Stimulated activated CD4-positive, alpha-beta T cell treated with anti-CD3 and anti-CD28 coated beads, TNF-alpha, amount 100 ng/mL, for 24 hours (primary cell): ENCODE results near the gene OLFM2.

Experiments
- DNase-seq, 3 experiments: peaks; one replicate each; pipeline ENCODE4 v3.0.0-alpha.2; 2020; ENCODE audit warnings: low read depth in 3 of 3

The OLFM2 gene

DNA sequence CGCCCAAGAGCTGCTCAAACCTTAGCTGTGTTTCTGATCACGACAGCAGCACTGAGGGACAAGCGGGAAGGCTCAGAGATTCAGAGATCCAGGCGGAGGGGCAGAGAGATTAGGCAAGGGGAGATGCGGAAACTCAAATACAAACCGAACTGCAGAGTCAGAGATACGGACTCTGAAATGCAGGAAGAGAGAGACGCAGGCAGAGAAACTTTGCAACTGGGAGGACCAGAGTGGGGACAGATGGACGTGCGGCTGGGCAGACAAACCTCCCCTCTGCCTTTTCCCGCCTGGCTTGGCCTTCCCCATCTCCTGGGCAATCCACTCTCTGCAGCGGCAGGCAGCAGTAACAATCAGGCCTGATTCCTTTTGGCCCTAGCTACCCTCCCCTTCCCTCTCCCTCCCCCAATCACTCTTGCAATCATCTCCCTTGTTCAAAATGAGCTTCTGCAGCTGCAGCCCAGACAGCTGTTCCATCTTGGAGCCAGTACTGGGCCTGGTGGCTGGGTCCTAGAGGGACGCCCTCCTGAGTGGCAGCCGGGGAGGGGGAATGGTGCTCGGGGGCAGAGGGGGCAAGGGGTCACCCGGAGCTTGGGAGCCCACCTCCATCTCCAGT, 29.7 kb downstream of the OLFM2 start:
- DNase-seq, result no peak

DNA sequence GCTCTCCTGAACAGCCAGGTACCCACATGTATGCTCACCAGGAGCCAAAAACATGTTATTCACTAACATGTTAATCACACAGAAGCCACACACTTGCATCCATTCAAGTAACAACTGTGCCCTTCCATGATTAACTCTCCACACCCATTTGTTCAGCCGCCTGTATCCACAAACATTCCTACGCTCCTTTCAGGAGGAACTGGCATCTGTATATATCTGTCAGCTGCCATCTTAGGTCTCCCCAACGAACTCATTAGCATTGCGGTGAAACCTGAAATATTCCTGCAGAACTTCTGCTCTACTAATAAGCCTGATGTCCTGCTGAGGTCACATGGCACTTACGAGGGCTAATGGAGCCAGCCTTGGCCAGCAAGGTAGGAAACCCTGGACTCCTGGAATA, 33.0 kb downstream of the OLFM2 start:
- no peak for DNase-seq

DNA sequence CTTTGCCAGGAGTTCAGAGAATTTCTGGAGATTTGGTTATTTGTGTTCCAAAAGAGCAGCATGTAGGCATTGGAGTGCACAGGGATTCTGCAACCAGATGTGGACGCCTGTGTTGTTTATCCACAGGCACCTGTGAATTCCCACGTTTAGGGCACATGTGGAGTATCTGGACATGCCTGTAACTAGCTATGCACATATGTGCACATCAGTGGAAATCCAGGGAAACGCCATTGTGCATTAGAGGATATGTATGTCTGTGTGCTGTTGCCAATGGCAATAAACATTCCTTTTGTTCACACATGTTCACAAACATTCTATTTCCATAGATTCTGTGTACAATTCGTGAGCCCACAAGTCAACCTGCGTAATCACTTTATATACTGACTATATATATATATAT, 34.7 kb downstream of the OLFM2 start:
- no peak for DNase-seq

DNA sequence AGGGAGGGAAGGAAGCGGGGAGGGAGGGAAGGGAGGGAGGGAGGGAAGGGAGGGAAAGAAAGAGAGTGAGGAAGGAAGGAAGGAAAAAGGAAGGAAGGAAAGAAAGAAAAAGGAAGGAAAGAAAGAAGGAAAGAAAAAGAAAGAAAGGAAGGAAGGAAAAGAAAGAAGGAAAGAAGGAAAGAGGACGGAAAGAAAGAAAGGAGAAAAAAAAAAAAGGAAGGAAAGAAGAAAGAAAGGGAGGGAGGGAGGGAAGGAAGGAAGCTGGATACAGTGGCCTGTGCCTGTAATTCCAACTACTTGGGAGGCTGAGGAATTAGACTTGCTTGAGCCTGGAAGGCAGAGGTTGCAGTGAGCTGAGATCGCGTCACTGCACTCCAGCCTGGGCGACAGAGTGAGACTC, 35.3 kb downstream of the OLFM2 start:
- no peak for DNase-seq

DNA sequence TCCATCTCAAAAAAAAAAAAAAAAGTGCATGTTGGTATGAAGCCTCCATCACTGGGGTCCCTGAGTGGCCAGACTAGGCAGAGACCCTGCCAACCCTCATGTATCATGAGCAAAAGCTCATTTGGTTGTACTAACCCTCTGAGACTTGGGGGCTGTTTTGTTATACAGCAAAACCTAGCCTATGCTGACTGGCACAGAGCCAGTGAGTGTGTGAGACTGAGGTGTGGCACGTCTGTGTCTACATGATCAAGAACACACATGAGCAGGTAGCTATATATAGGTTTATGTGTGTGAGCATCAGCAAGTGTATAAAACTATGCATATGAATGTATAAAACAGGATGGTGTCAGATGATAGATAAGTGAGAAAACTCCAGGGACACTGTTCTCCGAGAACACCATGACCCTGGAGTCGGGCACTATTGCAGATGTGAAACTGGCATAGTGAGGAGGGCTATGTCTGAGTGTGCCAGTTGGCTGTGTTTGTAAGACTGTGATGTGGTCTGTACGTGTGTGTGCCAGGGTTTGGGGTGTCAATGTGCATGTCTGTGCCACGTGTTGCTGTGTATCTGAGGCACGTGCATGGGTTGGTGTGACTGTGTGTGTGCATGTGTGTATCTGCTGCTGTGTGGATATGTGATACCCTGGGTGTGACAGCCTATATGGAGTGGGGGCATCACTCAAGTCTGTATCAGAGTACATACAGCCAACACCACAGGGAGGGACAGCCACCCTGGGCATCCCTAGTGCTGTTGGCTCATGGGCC, 44.5 kb downstream of the OLFM2 start:
- DNase-seq, result no peak

DNA sequence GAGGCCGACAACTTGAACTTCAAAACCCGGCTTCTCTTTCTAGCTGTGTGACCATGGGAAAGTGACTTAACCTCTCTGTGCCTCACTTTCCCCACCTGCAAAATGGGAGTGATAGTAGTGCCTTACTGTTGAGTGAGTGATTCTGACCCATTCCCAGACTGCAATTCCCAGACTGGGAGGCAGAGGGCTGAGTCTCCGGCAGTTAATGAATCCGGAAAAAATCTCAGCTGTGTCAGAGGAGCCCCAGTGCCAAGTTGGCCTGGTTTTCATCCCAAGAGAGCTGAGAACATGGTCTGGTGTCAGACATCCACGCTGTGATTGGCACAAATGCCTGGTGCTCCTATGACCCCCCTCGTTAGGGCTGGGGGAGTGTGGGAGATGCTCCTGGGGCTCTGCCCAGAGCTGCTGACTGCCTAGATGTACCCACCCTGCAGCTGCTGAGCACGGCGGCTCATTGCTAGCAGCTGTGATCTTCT, 51.2 kb downstream of the OLFM2 start:
- no peak for DNase-seq

DNA sequence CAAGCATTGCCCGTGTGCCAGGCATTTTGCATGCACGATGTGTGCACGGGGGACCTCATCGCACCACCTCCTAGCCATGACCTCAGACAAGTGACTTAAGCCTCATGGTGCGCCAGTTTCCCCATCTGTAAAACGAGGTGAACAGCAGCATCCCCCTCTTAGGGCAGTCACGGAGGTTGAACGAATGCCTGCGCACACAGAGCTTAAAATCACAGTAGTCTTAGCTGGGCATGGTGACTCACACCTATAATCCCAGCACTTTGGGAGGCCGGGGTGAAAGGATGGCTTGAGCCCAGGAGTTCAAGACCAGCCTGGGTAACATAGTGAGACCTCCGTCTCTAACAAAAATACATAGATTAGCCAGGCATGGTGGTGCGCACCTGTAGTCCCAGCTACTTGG, 52.6 kb downstream of the OLFM2 start:
- no peak for DNase-seq

DNA sequence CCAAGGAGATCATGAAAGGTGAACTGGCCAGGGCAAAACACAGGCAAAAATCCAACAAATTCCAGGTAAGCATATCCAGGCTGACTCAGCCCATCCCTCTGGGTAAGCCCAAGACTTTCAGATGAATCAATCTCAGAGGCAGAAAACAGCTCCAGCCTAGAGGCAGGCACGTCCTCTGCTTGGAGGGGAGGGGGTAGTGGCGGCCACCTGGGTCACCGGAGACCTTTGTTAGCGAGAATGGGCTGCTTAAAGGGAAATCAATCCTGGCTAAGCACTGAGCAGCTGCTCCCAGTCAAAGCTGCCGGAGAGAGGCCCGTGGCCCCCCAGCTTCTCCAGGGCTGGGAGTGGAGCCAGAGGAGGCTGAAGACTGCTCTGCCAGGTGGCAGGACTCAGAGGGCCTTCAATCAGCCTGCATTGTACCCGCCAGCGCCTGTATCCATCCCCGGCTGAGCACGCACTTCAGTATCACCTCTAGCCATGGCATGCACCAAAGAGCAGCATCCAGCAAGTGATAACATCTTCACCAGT, 53.0 kb downstream of the OLFM2 start:
- no peak for DNase-seq

DNA sequence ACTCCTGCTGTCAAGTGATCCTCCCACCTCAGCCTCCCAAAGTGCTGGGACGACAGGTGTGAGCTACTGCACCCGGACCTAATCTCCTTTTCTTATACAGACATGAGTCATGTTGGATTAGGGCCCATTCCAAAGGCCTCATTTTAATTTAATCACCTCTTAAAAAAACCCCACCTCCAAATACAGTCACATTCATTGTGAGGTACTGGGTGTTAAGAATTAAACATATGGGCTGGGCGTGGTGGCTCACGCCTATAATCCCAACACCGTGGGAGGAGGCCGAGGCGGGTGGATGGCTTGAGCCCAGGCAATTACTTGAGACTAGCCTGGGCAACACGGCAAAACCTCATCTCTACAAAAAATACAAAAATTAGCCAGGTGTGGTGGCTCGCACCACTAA, 54.6 kb downstream of the OLFM2 start:
- no peak for DNase-seq

DNA sequence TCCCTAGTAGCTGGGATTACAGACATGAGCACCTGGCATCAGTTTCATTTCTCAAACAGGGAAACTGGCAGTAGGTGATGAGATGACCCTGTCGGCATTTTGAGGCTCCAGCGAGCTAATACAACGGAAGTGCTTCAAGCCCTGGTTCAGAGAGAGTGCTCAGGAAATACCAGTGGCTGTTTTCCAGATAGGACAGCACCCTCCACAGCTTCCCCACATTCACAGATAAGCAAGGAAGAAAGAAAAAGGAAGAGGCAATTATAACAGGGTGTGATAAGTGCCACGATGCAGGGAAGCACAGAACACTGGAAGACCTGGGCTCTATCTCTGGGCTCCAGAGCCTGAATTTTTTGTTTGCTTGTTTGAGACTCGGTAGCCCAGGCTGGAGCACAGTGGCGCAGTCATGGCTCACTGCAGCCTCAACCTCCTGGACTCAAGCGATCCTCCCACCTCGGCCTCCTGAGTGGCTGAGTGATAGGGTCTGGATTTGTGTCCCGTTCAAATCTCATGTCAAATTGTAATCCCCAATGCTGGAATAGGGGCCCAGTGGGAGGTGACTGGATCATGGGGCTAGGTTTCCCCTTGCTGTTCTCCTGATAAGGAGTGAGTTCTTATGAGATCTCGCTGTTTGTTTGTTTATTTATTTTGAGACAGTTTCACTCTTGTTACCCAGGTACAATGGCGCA, 57.7 kb downstream of the OLFM2 start:
- DNase-seq, result no peak

DNA sequence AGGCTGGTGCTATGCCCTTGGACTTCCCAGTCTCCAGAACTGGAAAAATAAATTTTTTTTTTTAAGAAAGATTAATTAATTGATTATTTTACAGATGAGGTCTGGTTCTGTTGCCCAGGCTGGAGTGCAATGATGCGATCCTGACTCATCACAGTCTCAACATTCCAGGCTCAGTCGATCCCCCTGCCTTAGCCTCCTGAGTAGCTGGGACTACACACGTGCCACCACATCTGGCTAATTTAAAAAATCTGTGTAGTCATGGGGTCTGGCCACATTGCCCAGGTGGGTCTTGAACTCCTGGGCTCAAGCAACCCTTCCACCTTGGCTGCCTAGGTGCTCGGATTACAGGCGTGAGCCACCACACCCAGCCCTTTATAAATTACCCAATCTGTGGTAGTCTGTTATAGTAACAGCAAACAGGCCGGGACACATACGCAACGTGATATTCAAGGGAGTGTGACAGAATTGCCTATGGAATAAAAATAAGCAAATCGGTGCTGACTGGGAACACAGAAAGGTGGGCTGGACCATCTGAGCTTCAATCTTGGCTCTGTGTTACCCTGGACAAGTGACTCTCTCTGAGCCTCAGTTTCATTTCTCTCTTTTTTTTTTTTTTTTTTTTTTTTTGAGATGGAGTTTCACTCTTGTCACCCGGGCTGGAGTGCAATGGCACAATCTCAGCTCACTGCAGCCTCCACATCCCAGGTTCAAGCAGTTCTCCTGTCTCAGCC, 58.4 kb downstream of the OLFM2 start:
- no peak for DNase-seq

DNA sequence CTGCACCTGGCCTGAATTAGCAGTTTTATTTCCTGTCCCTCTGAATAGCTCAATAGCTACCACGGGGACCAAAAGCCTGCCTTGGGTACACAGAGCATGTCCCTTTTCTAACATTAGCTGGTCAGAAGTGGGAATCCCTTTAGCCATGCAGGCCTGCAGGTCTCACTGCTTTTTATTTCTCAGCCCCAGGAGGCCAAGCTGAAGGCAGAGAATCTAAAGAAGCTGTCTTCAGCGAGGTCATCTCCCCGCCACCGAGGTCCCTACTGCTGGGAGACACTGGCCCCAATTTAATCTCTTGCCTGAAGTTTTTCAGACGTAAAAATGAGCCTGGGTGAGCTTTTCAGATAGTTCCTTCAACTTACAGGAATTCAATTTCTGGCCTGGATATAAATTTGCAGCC, 60.5 kb downstream of the OLFM2 start:
- no peak for DNase-seq

DNA sequence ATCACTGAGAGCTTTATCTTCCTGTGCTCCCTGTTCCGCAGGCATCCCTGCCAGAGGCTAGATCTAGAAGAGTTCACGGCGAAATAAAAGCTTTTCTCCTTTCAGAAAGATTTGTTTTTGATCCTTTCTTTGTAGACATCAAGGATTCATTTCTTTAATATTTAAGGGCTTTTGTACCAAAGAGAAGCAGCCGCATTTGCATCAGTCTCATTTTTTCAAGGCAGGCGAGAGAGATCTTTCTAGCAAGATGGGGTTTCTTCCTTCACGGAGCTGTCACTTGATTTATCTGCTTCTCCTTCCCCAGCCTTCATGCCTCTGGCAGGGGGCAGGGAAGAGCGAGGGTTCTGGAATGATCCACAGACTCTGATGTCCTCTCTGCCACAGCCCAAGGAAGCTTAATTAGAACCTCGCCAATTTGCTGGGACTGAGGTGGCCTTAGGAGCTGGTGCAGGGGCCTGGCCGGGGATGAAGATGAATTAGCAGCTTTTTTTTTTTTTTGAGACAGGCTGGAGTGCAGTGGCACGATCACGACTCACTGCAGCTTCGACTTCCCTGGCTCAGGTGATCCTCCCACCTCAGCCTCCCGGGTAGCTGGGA, 61.2 kb downstream of the OLFM2 start:
- no peak for DNase-seq

DNA sequence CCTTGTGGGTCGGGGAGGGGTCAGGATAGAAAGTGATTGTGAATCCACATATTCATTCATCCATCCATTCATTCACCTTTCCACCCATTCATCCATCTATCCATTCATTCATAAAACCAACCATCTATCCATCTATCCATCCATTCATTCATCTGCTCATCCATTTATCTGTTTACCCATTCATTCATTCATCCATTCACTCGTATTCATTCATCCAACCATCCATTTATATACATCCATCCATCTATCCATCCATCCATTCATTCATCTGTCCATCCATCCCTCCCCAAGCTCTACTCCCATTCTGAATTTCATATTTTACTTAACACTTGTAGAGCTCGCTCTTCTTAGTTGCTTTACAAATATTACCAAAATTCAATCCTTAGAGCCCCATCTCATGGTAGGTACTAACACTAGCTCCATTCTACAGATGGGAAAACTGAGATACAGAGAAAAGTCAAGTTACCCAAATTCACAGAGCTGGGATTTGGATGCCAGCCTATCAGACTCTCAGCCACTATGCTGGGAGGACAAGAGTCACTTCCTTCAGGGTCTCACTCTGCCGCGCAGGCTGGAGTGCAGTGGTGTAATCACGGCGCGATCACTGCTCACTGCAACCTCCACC, 63.6 kb downstream of the OLFM2 start:
- no peak for DNase-seq

DNA sequence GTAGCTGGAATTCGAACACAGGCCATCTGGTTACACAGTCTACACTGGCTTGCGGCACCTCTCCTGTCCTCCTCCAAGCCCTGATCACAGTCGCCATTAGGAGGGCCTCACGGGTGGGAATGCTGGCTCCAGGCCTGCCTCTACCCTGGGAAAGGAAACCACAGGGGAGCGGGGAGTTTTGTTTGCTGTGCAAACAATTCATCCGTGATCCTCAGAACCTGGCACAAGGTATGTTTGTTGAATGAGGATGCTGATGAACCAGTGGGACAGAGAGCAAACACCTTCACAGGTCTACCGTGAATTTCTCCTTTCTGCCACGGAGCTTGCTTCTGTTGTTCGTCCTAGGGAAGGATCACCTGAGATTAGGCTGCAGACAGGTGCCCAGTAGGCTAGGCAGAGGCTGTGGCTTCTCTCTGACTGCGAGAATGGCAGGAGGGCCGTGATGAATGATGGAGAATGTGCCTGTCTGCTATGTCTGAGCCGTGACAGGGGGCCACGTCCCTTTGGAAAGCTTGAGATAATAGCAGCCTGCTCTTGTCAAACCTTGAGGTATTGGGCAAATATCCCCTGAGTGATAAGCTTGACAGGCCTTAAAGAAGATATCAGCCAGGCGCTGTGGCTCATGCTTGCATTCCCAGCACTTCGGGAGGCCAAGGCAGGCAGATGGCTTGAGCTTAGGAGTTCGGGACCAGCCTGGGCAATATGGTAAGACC, 64.5 kb downstream of the OLFM2 start:
- no peak for DNase-seq

DNA sequence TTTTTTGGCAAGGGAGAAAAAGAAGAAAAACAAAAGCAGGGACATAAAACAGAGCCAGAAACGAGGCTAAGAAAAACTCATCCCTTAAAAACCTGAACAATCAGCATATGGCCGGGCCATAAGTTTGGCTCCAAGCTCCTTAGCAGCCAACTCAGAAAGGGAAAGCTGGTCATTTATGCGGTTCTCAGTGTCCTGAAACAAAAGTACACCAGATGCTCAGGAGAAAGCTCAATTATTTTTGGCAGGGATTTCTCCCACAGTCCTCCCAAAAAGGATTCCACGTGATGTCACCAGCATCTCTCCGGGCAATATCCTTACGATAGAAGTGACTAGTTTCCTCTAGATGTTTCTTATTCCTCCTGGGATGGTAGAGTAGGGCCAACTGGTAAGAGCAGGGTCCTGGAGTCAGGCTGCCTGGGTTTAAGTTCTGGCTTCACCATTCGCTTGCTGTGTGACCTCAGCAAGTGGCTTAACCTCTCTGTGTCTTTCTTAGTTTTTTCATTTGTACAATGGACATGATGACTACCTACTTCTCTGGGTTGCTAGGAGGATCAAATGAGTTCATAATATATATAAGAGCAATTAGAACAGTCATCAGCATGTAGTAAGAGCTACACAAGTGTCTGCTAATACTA, 67.2 kb downstream of the OLFM2 start:
- no peak for DNase-seq

DNA sequence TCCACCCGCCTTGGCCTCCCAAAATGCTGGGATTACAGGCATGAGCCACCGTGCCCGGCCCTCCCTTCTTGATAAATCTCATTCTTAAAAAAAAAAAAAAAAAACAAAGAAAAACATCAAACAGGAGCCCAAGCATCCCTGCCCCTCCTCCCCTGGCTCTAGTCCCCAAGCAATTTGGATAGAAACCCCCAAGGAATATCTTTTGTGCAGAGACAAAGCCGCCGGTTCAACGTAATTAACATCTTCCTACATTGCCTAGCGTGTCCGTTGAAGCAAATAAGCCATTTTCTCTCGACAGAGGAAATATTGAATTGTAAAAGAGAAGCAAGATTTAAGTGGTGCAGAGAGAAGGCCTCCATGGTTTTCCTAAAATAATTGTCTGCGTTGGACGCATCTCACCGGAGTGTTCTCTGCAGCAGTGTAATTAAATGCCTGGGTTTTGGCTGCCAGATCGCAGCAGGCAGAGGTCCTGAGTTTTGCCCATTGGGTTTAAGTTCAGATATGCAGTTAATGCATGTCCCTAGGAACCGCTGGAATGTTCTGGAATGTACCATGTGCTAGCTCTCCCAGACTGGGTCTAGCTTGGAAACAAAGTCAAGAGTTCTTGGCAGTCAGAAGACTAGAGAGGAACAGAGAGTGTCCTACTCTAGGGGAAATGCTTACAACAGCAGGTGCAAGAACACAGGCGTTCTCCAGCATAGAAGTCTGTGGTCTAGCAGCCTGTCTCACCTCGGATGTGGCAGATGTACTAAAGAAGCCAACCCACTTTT, 70.4 kb downstream of the OLFM2 start:
- no peak for DNase-seq

DNA sequence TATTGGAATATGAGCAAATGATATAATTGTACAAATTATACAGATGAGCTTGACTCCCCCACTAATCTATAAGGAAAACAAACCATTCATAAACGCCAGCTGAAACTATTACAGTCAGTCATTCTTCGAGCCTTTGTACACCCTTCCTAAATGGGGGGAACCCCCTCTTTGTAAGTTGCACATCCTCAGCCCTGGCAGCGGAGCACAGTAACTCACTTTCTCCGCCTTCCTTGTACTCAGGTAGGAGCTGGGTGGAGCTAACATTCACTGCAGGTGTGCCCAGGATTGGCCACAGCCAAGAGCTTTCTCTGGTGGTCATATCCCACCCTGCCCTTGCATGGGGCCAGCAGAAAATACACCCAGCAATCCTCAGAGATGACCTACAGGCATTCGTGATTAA, 72.6 kb downstream of the OLFM2 start:
- no peak for DNase-seq

DNA sequence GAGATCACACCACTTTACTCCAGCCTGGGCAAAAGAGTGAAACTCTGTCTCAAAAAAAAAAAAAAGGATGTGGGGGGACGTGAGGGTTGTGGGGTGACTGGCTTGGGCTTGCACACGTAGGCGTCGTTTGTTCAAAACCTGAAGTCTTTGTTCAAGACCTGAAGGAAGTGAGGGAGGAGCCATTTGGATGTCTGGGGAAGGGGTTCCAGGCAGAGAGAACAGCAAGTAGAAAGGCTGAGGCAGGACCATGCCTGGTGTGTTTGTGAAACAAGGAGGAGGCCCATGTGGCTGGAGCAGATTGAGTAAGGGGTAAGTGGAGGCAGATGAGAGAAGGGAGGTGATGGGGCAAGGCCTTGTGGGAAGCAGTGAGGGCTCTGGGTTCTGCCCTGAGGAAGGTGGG, 73.4 kb downstream of the OLFM2 start:
- no peak for DNase-seq
